Ascending aorta (tissue), 2 donors: Measurements from ENCODE around the gene DSTN. TPM values are rescaled to one million over a fixed set of nuclear protein-coding genes. Genes with fewer than 3 reads are reported as not detected.

ENCODE experiments used
- DNase-seq, 2 donors: peaks; one replicate each; pipeline ENCODE4 v3.0.0-alpha.2; 2019; ENCODE audit warnings: low spot score in 2 of 2
- H3K27ac ChIP-seq, 2 donors: fragments of 200-600 bp; sonication (generic); one replicate each; pipeline ENCODE4 v1.5.1; 2016 to 2017; ENCODE audit warnings: mild to moderate bottlenecking in 1 of 2
- H3K27me3 ChIP-seq: fragments of 200-600 bp; sonication (generic); one replicate; pipeline ENCODE4 v1.5.1; 2017
- H3K36me3 ChIP-seq, 2 donors: fragments of 200-600 bp; sonication (generic); one replicate each; pipeline ENCODE4 v1.5.1; 2016
- H3K4me1 ChIP-seq, 2 donors: fragments of 200-600 bp; sonication (generic); one replicate each; pipeline ENCODE4 v1.5.1; 2016 to 2017; ENCODE audit warnings: mild to moderate bottlenecking in 1 of 2
- H3K4me3 ChIP-seq, 2 donors: fragments of 200-600 bp; sonication (generic); one replicate each; pipeline ENCODE4 v1.5.1; 2016 to 2017; ENCODE audit warnings: mild to moderate bottlenecking in 1 of 2
- H3K9me3 ChIP-seq, 2 donors: fragments of 200-600 bp; sonication (generic); one replicate each; pipeline ENCODE4 v1.5.1; 2016
- CTCF ChIP-seq, 3 experiments: fragments of 200-600 bp in 2 of 3; fragments of 450-650 bp in 1 of 3; sonication (generic) in 2 of 3; IDR thresholded peaks; one replicate each; pipeline ENCODE4 v1.5.1; 2016 to 2019; ENCODE audit warnings: antibody characterized with exemption in 3 of 3, mild to moderate bottlenecking in 1 of 3, moderate library complexity in 1 of 3
- intact Hi-C: fragments of 100-400 bp; cut with DNase I; formaldehyde crosslinking; loops from one replicate; pipeline ENCODE4 v1.15.1; 2023
- total RNA-seq: library from RNA; depleted of rRNA; stranded (reverse); fragments of >200 nt; gene quantifications from one replicate; pipeline ENCODE4 v1.1.0, GENCODE V29; 2016

Gene DSTN
- total RNA-seq, 1 donor from 2014 or later = 452 TPM

- H3K4me3 ChIP-seq = no peak overlapping the region
- H3K9me3 ChIP-seq = no peaks in the 10 kb centered on the region
- H3K4me1 ChIP-seq = peaks cover 15 to 44% of the 10 kb centered on the region in 2 donors
- no peaks in the 10 kb centered on the region for H3K27me3 ChIP-seq
- H3K27ac ChIP-seq = peak overlapping the region; percentile 40 to 61
- H3K36me3 ChIP-seq = peaks cover 14 to 23% of the 10 kb centered on the region in 2 donors
- intact Hi-C loops = no loop called here
- DNase-seq = no peak
- no peak for TF ChIP-seq CTCF (IDR thresholded peaks at IDR 0.05)
Observed at GRCh38 chr20:17643531-17644188, 73.8 kb downstream of the DSTN start.

- peaks cover 14 to 17% of the 10 kb centered on the region in 2 donors for H3K36me3 ChIP-seq
- DNase-seq = no peak
- H3K27ac ChIP-seq = peak overlapping the region in 1 of 2 donors; percentile 1
- peaks cover 15 to 48% of the 10 kb centered on the region in 2 donors for H3K4me1 ChIP-seq
- intact Hi-C loops = no loop called here
- H3K4me3 ChIP-seq = no peak overlapping the region
- no peak for TF ChIP-seq CTCF (IDR thresholded peaks at IDR 0.05)
- H3K9me3 ChIP-seq = no peaks in the 10 kb centered on the region
- H3K27me3 ChIP-seq = no peaks in the 10 kb centered on the region
Observed at GRCh38 chr20:17644451-17644850, 74.6 kb downstream of the DSTN start.

GRCh38 chr20:17645010-17645409 is 75.1 kb downstream of the DSTN start:
- peak overlapping the region in 1 of 2 donors; percentile 1 for H3K27ac ChIP-seq
- peaks cover 15 to 52% of the 10 kb centered on the region in 2 donors for H3K4me1 ChIP-seq
- H3K27me3 ChIP-seq = no peaks in the 10 kb centered on the region
- DNase-seq = no peak
- no peaks in the 10 kb centered on the region for H3K9me3 ChIP-seq
- H3K4me3 ChIP-seq = no peak overlapping the region
- no peak for TF ChIP-seq CTCF (IDR thresholded peaks at IDR 0.05)
- peaks cover 13 to 15% of the 10 kb centered on the region in 2 donors for H3K36me3 ChIP-seq
- intact Hi-C loops = no loop called here

GRCh38 chr20:17645546-17646208 is 75.8 kb downstream of the DSTN start:
- intact Hi-C loops = no loop called here
- TF ChIP-seq CTCF (IDR thresholded peaks at IDR 0.05) = no peak
- H3K36me3 ChIP-seq = peaks cover 7 to 9% of the 10 kb centered on the region in 2 donors
- H3K27me3 ChIP-seq = no peaks in the 10 kb centered on the region
- no peak overlapping the region for H3K27ac ChIP-seq
- peaks cover 15 to 59% of the 10 kb centered on the region in 2 donors for H3K4me1 ChIP-seq
- no peaks in the 10 kb centered on the region for H3K9me3 ChIP-seq
- no peak overlapping the region for H3K4me3 ChIP-seq
- no peak for DNase-seq

GRCh38 chr20:17646209-17646960 is 76.5 kb downstream of the DSTN start:
- Histone ChIP-seq H3K4me1 (peaks cover 15 to 61% of the 10 kb centered on the region in 2 donors), H3K27me3 (no peaks in the 10 kb centered on the region), H3K36me3 (peaks cover 2 to 7% of the 10 kb centered on the region in 2 donors), H3K4me3 (no peak overlapping the region), H3K27ac (no peak overlapping the region), H3K9me3 (no peaks in the 10 kb centered on the region)
- TF ChIP-seq CTCF (IDR thresholded peaks at IDR 0.05) = no peak
- intact Hi-C loops = no loop called here
- DNase-seq = no peak
